HEK293 (cell line): ENCODE measurements around the gene UCK1.

ENCODE experiments used
- CTCF ChIA-PET: fragments of 350-600 bp; formaldehyde crosslinking; extraction: SDS; loops from one replicate; lab custom pipeline; 2021; ENCODE audit warnings: antibody characterized with exemption; lab: Yijun Ruan, JAX
- POLR2A ChIA-PET: fragments of 300-600 bp; formaldehyde crosslinking; extraction: SDS; loops from one replicate; lab custom pipeline; 2020; ENCODE audit warnings: antibody characterized with exemption, inconsistent platforms; lab: Yijun Ruan, JAX
- H3K27ac ChIP-seq: fragments of 200-500 bp; sonication (Bioruptor generic); 2 replicates; pipeline ENCODE4 v1.5.1; 2014; ENCODE audit warnings: low read depth, low read length, control low read depth, inconsistent platforms; ENCODE audit errors: extremely low read depth
- H3K36me3 ChIP-seq, 2 experiments: fragments of 200-500 bp in 1 of 2; sonication (Bioruptor generic) in 1 of 2; 1 replicate in 1 of 2; 2 replicates in 1 of 2; pipeline ENCODE4 v1.5.1; 2014 to 2017; ENCODE audit warnings: inconsistent platforms in 2 of 2, low read length in 2 of 2; ENCODE audit not compliant: control insufficient read depth in 2 of 2, insufficient read depth in 1 of 2
- H3K4me1 ChIP-seq: fragments of 200-500 bp; sonication (Bioruptor generic); 2 replicates; pipeline ENCODE4 v1.5.1; 2014; ENCODE audit warnings: mild to moderate bottlenecking, low read length, inconsistent platforms; ENCODE audit not compliant: control insufficient read depth, insufficient read depth
- H3K4me3 ChIP-seq: 2 replicates; pipeline ENCODE4 v1.5.1; 2011; ENCODE audit warnings: low read depth, mild to moderate bottlenecking, control low read depth, low read length, moderate library complexity
- H3K9me3 ChIP-seq: fragments of 200-500 bp; sonication (Bioruptor generic); 2 replicates; pipeline ENCODE4 v1.5.1; 2014; ENCODE audit warnings: low read depth, low read length, inconsistent platforms; ENCODE audit not compliant: control insufficient read depth, insufficient read depth
- ATF2 ChIP-seq: fragments of 450-650 bp; formaldehyde crosslinking; IDR thresholded peaks from 2 replicates; pipeline ENCODE4 v1.5.1; 2016; ENCODE audit warnings: missing biosample characterization, missing genetic modification characterization, low read depth
- KLF17 ChIP-seq: fragments of 450-650 bp; formaldehyde crosslinking; IDR thresholded peaks from 2 replicates; pipeline ENCODE4 v1.5.1; 2016; ENCODE audit warnings: missing biosample characterization, missing genetic modification characterization
- PRDM6 ChIP-seq: fragments of 450-650 bp; formaldehyde crosslinking; IDR thresholded peaks from 2 replicates; pipeline ENCODE4 v1.5.1; 2017; ENCODE audit warnings: missing biosample characterization, missing genetic modification characterization
- REST ChIP-seq: fragments of 450-650 bp; formaldehyde crosslinking; IDR thresholded peaks from 2 replicates; pipeline ENCODE4 v1.5.1; 2016; ENCODE audit warnings: missing biosample characterization, missing genetic modification characterization
- ZBTB21 ChIP-seq: fragments of 450-650 bp; formaldehyde crosslinking; IDR thresholded peaks from 2 replicates; pipeline ENCODE4 v1.5.1; 2017; ENCODE audit warnings: missing biosample characterization, missing genetic modification characterization
- ZBTB49 ChIP-seq: fragments of 450-650 bp; formaldehyde crosslinking; IDR thresholded peaks from 2 replicates; pipeline ENCODE4 v1.5.1; 2016; ENCODE audit warnings: missing biosample characterization, missing genetic modification characterization, low read depth
- ZNF18 ChIP-seq: fragments of 450-650 bp; formaldehyde crosslinking; IDR thresholded peaks from 2 replicates; pipeline ENCODE4 v1.5.1; 2016; ENCODE audit warnings: missing biosample characterization, missing genetic modification characterization
- ZNF426 ChIP-seq: fragments of 450-650 bp; formaldehyde crosslinking; IDR thresholded peaks from 2 replicates; pipeline ENCODE4 v1.5.1; 2017; ENCODE audit warnings: missing biosample characterization, missing genetic modification characterization, mild to moderate bottlenecking, inconsistent platforms, moderate library complexity
- ZNF449 ChIP-seq: fragments of 450-650 bp; formaldehyde crosslinking; IDR thresholded peaks from 2 replicates; pipeline ENCODE4 v1.5.1; 2017; ENCODE audit warnings: missing biosample characterization, mild to moderate bottlenecking, missing genetic modification characterization, moderate library complexity
- ZNF521 ChIP-seq: fragments of 450-650 bp; formaldehyde crosslinking; IDR thresholded peaks from 2 replicates; pipeline ENCODE4 v1.5.1; 2017; ENCODE audit warnings: missing biosample characterization, mild to moderate bottlenecking, missing genetic modification characterization
- ZNF530 ChIP-seq: fragments of 450-650 bp; formaldehyde crosslinking; IDR thresholded peaks from 2 replicates; pipeline ENCODE4 v1.5.1; 2016; ENCODE audit warnings: low read depth, missing biosample characterization, missing genetic modification characterization
- ZNF623 ChIP-seq: fragments of 450-650 bp; formaldehyde crosslinking; IDR thresholded peaks from 2 replicates; pipeline ENCODE4 v1.5.1; 2016; ENCODE audit warnings: missing biosample characterization, missing genetic modification characterization
- ZNF664 ChIP-seq: fragments of 450-650 bp; formaldehyde crosslinking; IDR thresholded peaks from 2 replicates; pipeline ENCODE4 v1.5.1; 2016; ENCODE audit warnings: missing biosample characterization, missing genetic modification characterization

Gene UCK1

GRCh38 chr9:131477367-131477766 is 53.7 kb downstream of the UCK1 start:
- Histone ChIP-seq H3K9me3 (no peaks in the 10 kb centered on the region), H3K4me1 (no peaks in the 10 kb centered on the region), H3K27ac (no peak overlapping the region), H3K36me3 (peaks cover 31 to 97% of the 10 kb centered on the region in 2 experiments), H3K4me3 (no peak overlapping the region)
- CTCF ChIA-PET = interaction anchor here (0.6 to 2.8 kb wide), 22 partner anchors 8 to 492 kb away, joined by 3 to 12 read pairs (median 4); partner anchors contain the start of gene POMT1
- POLR2A ChIA-PET = no interaction called here
- TF ChIP-seq KLF17 (tag by site-specific recombination) = no peak
- no peak for TF ChIP-seq ZNF18
- TF ChIP-seq PRDM6 = no peak
- TF ChIP-seq ZNF664 (tag by site-specific recombination) = no peak
- no peak for TF ChIP-seq ZNF623
- TF ChIP-seq ZNF530 (tag by site-specific recombination) = no peak
- TF ChIP-seq ZNF426 (tag by site-specific recombination) = no peak
- TF ChIP-seq ZNF449 = no peak
- TF ChIP-seq ATF2 (tag by site-specific recombination) = no peak
- TF ChIP-seq ZBTB49 (tag by site-specific recombination) = no peak
- no peak for TF ChIP-seq ZNF521 (tag by site-specific recombination)

- POLR2A ChIA-PET = no interaction called here
- H3K36me3 ChIP-seq = peaks cover 32 to 95% of the 10 kb centered on the region in 2 experiments
- no peak overlapping the region for H3K27ac ChIP-seq
Measured at GRCh38 chr9:131476777-131477345, 54.2 kb downstream of the UCK1 start.

More at GRCh38 chr9:131476777-131477345, 54.2 kb downstream of the UCK1 start:
- H3K9me3 ChIP-seq = no peaks in the 10 kb centered on the region
- no peak overlapping the region for H3K4me3 ChIP-seq
- TF ChIP-seq ZNF18 (no peak), ZBTB21 (tag by site-specific recombination) (no peak), REST (0 out of 2 replicates have a peak, but pooled peaks have one; percentile 42)
- no peaks in the 10 kb centered on the region for H3K4me1 ChIP-seq
- CTCF ChIA-PET = interaction anchor here (1.1 to 2.8 kb wide), 9 partner anchors 9 to 110 kb away, joined by 3 to 12 read pairs (median 5); no protein-coding TSS in a partner anchor
